CD4-positive, alpha-beta T cell treated with Interleukin-15 for 4 hours (primary cell): ENCODE data around the gene TEKT2.

Experiments used
- DNase-seq: peaks from one replicate; pipeline ENCODE4 v3.0.0-alpha.2; 2020; ENCODE audit warnings: low spot score

TEKT2 gene

DNA sequence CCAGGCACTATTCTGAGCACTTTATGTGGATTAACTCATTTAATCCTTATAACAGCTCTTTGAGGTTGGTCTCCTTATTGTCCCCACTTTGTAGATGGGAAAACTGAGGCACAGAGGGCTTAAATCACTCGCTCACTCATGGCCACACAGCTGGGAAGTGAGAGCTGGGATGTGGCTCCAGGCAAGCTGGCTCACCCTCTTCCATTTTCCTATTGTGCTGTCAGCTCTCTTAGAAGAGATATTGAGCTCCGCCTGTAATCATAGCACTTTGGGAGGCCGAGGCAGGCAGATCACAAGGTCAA is 45.0 kb downstream of the TEKT2 start:
- no peak for DNase-seq

- no peak for DNase-seq
Observed at GRCh38 chr1:36132029-36132428, 48.1 kb downstream of the TEKT2 start.

DNA sequence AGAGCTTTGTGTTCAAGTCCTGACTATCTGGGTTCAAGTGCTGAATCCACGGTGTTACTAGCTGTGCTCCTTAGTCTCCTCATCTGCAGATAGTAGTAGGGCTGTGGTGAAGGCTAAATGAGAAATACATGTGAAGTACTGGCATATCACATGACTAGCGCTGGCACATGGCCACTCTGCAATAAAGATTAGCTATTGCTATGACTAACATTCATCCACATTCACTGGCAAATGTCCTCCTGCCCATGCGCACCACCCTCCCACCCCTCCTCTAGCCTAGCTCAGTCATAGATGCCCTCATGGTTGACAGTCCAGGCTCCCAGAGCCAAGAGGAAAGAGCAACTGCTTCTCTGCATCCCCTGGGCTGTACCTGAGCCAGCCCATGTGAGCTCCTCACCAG is 49.6 kb downstream of the TEKT2 start:
- no peak for DNase-seq

DNA sequence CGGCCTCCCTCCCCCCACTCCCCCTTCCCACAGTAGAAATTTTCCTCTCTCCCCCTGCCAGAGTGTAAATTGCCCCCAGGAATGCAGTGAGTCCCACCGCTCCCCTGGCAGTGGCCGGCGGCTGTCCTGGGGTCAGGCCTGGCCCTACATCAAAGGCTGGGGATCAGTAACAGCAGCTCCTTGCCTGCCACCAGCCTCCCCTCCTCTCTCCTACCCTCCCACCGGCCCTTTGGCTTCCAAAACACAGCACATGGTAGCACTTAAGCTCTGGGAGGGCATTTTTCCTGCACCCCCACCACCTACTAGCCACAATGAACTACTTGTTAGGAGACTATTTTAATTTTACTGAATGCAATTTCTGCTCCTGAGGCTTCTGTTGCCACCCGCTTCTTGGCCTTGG is 50.1 kb downstream of the TEKT2 start:
- DNase-seq: no peak

- DNase-seq: no peak
Observed at GRCh38 chr1:36134505-36135329, 50.8 kb downstream of the TEKT2 start.

DNA sequence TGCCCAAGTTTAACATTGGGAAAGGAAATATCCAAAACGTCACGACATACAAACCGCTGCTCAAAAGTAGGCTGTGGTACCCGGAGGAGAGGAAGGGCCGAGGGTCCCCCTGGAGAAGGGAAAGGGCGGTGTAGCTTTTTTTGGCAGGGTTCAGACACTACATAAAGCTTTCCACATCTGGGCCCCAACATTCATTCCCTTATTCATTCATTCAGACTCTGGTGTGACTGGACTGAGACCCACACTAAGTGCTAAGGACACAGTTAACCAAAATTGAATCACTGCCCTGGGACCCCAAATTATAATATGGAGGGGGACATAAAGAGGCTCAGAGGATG is 51.4 kb downstream of the TEKT2 start:
- no peak for DNase-seq

- no peak for DNase-seq
Observed at GRCh38 chr1:36135796-36136195, 51.9 kb downstream of the TEKT2 start.

GRCh38 chr1:36136535-36136934 is 52.6 kb downstream of the TEKT2 start:
- DNase-seq: no peak

DNA sequence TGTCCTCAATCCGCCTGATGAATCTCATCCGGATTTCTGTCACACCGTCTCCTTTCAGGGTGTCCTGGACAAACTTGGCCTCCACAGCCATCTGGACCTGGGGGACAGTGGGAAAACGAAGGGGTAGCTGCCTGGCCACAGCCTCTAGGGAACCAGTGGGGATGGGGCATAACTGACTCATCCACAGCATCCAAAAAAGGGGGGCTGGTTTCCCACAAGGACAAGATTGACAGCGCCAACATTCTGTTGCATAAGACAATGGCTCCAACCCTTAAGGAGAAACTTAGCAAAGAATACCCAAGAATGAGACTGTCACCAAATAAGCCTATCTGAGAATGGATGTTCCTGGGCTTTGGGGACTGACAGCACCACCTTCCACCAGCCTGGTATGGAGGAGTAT is 53.3 kb downstream of the TEKT2 start:
- DNase-seq: no peak

- DNase-seq: no peak
Observed at GRCh38 chr1:36137776-36138175, 53.9 kb downstream of the TEKT2 start.
